SHP77 (cell line): ENCODE results near the gene ARHGAP21.
A peak's percentile ranks its signal among the peaks of the same experiment; 100 is the strongest.
"Not testable (repeated sequence)": the region's sequence is repeated elsewhere in the genome, so short reads cannot be mapped to it uniquely, and the experiment has no call there.

Experiments used
- DNase-seq, 2 experiments: peaks; one replicate each; lab custom pipeline; 2025; lab: John Stamatoyannopoulos, UW

Gene ARHGAP21

GRCh38 chr10:24723788-24724380 lies at the start of gene ARHGAP21:
Gene ARHGAP21 (minus strand): TSS chr10:24723887. CDS start chr10:24721899, 1,988 bp downstream.
- peak; percentile 41 to 45 for DNase-seq

GRCh38 chr10:24771943-24772694 lies 48.4 kb upstream of the ARHGAP21 start:
- DNase-seq = no peak

GRCh38 chr10:24764991-24765390 lies 41.3 kb upstream of the ARHGAP21 start:
- not testable (repeated sequence) for DNase-seq

GRCh38 chr10:24762966-24763623 lies 39.4 kb upstream of the ARHGAP21 start:
- no peak for DNase-seq

GRCh38 chr10:24762161-24762924 lies 38.7 kb upstream of the ARHGAP21 start:
- DNase-seq = no peak

- no peak for DNase-seq
These were observed 36.0 kb upstream of the ARHGAP21 start for GRCh38 chr10:24759672-24760071.

GRCh38 chr10:24758254-24758653 lies 34.6 kb upstream of the ARHGAP21 start:
- not testable (repeated sequence) for DNase-seq

GRCh38 chr10:24756283-24756682 lies 32.6 kb upstream of the ARHGAP21 start:
- no peak for DNase-seq

- no peak for DNase-seq
These were observed 28.0 kb upstream of the ARHGAP21 start for GRCh38 chr10:24751716-24752115.

GRCh38 chr10:24750695-24751094 lies 27.0 kb upstream of the ARHGAP21 start:
- no peak for DNase-seq

GRCh38 chr10:24748214-24748613 lies 24.5 kb upstream of the ARHGAP21 start:
- DNase-seq = no peak

GRCh38 chr10:24744946-24745345 lies 21.3 kb upstream of the ARHGAP21 start:
- DNase-seq = no peak

GRCh38 chr10:24740714-24741113 lies 17.0 kb upstream of the ARHGAP21 start:
- DNase-seq = no peak

GRCh38 chr10:24737001-24737400 lies 13.3 kb upstream of the ARHGAP21 start:
- no peak for DNase-seq

- DNase-seq = no peak
These were observed 8.3 kb upstream of the ARHGAP21 start for GRCh38 chr10:24731942-24732341.

- no peak for DNase-seq
These were observed 7.1 kb upstream of the ARHGAP21 start for GRCh38 chr10:24730811-24731210.

- no peak for DNase-seq
These were observed 4.1 kb upstream of the ARHGAP21 start for GRCh38 chr10:24727786-24728185.

- no peak for DNase-seq
These were observed 2.9 kb upstream of the ARHGAP21 start for GRCh38 chr10:24726626-24727025.

GRCh38 chr10:24726029-24726428 lies 2.3 kb upstream of the ARHGAP21 start:
- DNase-seq = not testable (repeated sequence)

- peak; percentile 95 to 96 for DNase-seq
These were observed 918 bp upstream of the ARHGAP21 start for GRCh38 chr10:24724381-24725228.

- DNase-seq = peak in 1 of 2 experiments; percentile 29
These were observed 300 bp downstream of the ARHGAP21 start for GRCh38 chr10:24723386-24723787.
